Left hindlimb (tissue), 1 donor: Measurements from ENCODE around the gene LRRTM4.

Experiments
- DNase-seq: peaks from one replicate; pipeline ENCODE4 v3.0.0-alpha.2; 2018

Gene LRRTM4

DNA sequence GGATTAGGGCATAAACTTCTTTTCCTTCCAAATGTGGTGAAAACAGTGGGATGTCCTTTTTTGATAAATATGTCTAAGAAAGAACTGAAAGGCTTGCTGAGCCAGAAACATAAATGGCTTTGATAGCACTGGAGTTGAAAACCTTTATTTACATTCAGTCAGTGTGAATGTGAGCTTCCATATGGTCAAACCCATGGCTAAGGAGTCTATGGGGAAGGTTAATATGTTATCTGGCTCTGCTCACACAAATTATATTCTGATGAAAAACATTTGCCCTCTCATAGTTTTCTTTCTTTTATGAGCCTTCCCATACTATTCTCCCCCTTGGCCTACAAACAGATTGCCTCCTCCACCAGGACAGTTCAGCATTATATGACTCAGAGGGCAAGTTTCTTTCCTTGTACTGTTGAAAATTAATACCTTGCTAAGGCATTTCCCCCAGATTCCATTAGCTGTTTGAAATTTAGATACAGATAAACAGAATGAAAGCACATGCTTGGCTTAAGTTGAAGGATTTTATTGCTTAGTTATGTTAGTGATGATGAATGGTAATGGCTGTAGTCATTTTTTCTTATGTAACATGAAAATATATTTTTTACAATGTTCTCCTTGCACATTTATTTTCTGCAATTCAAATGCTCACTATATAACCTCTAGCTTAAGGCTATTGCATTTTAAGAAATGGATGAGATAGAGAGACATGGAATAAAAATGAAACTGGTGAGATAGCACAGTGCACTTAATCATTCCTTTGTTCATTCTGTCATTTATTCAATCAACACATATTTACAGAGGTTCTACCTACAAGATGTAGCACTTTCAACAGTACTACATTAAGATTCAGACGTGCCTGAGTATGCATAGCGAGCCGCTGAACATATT is 544.1 kb downstream of the LRRTM4 start:
- DNase-seq, result no peak

- no peak for DNase-seq
Observed at GRCh38 chr2:76975752-76976151, 546.4 kb downstream of the LRRTM4 start.

- no peak for DNase-seq
Observed at GRCh38 chr2:76973610-76974009, 548.6 kb downstream of the LRRTM4 start.

GRCh38 chr2:76965772-76966171 is 556.4 kb downstream of the LRRTM4 start:
- no peak for DNase-seq

- no peak for DNase-seq
Observed at GRCh38 chr2:76958749-76959148, 563.4 kb downstream of the LRRTM4 start.

DNA sequence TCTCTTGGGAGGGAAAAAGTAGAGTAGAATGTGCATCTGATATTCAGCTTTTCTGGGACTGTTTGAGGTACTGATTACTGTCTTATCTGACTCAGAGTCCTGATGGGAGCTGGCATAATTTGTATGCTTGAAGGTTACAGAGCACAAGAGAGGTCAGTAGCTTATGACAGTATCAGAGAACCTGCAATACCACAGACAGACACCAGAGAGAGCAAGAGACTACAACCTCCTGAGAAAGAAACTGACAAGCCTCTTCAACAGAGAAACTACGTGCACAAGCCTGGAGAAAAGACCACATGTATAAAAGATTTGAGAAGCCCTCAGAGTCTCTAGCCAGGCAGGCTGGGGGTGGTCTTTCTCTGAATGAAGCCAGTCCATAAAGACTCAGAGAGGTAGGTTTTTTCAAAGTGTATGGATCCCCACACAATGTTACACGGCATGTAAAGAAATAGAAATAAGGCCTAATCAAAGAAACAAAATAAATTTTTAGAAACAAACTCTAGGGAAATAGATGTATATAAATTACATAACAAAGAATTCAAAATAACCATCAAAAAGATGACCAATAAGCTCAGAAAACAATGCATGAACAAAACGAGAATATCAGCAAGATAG is 568.3 kb downstream of the LRRTM4 start:
- no peak for DNase-seq

GRCh38 chr2:76946631-76947145 is 575.5 kb downstream of the LRRTM4 start:
- no peak for DNase-seq

- DNase-seq, result no peak
Observed at GRCh38 chr2:76940559-76940958, 581.6 kb downstream of the LRRTM4 start.

DNA sequence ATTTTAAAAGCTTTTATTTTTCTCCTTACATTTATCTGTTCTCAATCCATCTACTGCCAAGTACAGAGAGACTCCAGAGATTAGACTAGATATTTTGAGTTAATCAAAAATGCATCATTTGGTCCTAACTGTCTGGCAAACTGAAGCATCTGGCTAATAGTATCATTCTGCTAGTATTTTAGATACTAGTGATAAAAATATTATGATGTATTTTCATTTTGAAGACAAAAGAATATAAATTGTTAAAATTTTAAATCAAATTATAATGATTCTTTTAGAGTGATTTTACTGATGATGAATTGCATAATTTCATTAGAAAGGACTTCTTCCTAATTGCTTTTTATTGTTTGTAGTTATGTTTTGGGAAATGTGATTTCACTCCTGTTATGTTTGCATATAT is 584.0 kb downstream of the LRRTM4 start:
- no peak for DNase-seq

- DNase-seq, result no peak
Observed at GRCh38 chr2:76932550-76932949, 589.6 kb downstream of the LRRTM4 start.

- no peak for DNase-seq
Observed at GRCh38 chr2:76930056-76930744, 592.0 kb downstream of the LRRTM4 start.

- DNase-seq, result no peak
Observed at GRCh38 chr2:76928026-76928425, 594.1 kb downstream of the LRRTM4 start.

DNA sequence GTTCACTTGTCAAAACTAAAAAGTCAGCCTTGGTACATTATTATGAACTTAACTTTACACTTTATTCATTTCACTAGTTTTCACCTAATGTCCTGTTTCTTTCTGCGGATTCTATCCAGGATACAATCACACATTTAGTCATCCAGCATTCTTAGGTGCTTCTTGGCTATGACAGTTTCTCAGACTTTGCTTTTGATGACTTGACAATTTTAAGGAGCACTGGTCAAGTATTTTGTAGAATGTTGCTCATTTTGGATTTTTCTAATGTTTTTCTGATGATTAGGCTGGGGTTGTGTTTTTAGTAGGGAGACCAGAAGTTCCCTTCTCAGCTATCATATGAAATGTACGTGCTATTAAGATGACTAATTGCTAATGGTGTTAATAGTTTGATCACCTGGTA is 601.2 kb downstream of the LRRTM4 start:
- no peak for DNase-seq

GRCh38 chr2:76895469-76895868 is 626.7 kb downstream of the LRRTM4 start:
- DNase-seq, result no peak

DNA sequence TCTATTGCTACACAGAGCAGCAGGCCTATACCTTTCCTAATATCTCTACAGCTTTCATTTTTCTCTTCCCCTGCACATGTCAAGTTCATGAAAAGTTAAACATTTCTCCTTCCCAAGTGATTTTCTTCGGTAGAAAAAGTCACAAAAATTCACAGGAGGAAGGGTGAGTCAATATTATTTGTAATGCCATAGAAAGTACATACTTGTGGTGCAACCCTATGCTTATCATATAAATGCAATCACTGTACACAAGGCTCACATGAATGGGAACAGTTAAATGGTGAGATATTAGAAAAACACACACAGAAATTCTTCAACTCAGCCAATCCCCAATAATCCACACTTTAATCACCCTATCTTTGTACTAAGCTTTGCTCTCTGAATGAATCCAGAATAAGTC is 651.6 kb downstream of the LRRTM4 start:
- no peak for DNase-seq

- no peak for DNase-seq
Observed at GRCh38 chr2:76870011-76870410, 652.2 kb downstream of the LRRTM4 start.

DNA sequence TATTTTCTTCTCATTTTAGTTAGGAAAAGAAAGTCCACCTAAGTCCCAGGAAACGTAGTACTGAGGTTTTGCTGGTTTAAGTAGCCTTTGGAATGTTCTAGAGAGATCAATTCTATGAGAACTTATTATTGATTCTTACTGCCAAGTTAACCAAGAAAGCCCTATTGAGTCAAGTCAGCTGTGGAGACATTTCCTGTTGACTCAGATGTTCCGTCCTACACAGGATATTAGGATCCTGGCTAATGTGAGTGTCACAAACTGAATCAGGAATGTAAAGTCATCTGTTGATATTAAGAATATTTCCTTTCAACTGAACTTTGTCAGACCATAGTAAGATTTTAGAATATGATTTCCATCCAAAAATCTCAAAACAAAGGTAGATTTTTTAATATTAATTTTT is 654.3 kb downstream of the LRRTM4 start:
- no peak for DNase-seq

- no peak for DNase-seq
Observed at GRCh38 chr2:76866464-76866863, 655.7 kb downstream of the LRRTM4 start.

DNA sequence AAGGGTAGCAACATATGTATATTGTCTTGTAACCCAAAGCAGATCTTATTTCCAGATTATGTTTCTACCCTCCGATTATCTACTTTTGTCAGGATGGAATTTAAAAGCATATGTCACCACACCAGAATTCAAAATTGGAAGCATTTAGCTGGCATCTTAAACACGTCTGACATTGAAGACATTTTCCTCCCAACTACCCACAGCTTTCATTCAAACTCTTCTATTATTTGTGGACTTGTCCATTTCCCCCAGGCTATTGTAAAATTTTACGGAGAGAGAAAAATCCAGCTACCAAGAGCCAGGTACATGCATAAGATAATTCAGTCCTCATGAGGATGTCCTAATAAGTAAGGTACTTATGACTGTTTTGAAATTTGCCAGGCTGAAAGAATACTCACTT is 659.3 kb downstream of the LRRTM4 start:
- no peak for DNase-seq

GRCh38 chr2:76861708-76862107 is 660.5 kb downstream of the LRRTM4 start:
- DNase-seq, result no peak

DNA sequence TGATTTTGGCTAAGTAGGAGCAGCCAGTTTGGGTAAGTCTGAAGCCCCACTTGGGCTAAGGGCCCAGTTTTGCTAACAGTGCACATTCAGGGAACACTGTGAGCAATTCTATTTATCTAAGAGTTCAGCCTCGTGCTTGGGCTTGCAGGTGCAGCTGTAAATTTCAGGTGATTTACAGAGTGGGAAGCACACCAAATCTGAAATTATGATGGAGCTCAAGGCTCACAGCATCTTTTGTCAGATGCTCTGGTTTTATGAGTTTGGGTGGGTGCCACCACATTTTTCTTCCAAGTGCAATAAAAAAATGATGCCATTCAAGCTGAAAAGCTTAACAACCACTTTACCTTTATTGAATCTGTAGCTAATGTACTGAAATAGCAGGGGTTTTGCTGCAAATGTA is 671.2 kb downstream of the LRRTM4 start:
- DNase-seq, result no peak

- DNase-seq, result no peak
Observed at GRCh38 chr2:76849086-76849485, 673.1 kb downstream of the LRRTM4 start.

DNA sequence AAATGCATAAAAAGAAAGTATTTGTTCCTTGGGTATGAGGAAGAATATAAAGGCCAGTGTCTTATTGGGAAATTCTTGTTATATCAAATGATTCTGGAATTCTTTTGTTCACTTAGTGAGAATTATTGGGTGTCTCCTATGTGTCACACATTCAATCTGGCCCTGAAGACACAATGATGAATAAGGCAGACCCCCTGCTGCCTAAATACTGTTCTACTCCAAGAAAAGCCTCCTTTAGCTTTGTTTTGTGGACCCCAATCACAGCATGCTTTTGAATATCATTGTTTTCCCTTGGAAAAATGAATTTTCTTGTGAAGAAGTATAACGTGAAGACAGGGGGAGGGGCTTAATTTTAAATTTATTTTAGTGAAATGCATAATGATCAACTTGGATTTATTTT is 682.4 kb downstream of the LRRTM4 start:
- DNase-seq, result no peak
